CD4-positive, alpha-beta T cell treated with Interleukin-12 subunit alpha and Interleukin-12 subunit beta, for 1 hour (primary cell): ENCODE data around the gene OR51V1.
"Not testable (repeated sequence)": the region's sequence is repeated elsewhere in the genome, so short reads cannot be mapped to it uniquely, and the experiment has no call there.

ENCODE experiments used
- DNase-seq: peaks from one replicate; pipeline ENCODE4 v3.0.0-alpha.2; 2020

The OR51V1 gene

DNA sequence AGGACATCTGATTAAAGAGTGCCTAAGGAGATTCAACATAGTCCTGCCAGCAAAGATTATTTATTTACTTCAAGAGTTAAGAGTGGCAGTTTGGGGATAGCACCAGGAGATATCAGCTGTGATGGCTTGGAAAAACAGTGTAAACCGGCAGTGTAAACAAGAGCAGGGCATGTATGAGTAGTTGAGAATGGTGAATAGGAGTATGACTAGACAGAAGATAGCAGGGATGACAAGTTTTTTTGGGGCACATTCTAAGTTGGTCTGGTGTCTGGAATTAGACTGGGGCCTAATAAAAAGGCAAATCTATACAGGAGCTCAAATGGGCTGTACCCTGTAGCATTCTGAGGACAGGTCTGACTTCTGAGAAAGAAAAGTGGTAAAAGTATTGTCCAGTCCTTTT, 39.4 kb downstream of the OR51V1 start:
- not testable (repeated sequence) for DNase-seq

DNA sequence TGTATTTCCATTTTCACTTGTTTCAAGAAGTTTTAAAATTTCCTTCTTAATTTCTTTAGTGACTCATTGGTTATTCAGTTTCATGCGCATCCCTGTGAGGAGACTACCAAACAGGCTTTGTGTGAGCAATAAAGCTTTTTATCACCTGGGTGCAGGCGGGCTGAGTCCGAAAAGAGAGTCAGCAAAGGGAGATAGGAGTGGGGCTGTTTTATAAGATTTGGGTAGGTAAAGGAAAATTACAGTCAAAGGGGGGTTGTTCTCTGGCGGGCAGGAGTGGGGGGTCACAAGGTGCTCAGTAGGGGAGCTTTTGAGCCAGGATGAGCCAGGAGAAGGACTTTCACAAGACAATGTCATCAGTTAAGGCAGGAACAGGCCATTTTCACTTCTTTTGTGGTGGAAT, 40.3 kb downstream of the OR51V1 start:
- not testable (repeated sequence) for DNase-seq

DNA sequence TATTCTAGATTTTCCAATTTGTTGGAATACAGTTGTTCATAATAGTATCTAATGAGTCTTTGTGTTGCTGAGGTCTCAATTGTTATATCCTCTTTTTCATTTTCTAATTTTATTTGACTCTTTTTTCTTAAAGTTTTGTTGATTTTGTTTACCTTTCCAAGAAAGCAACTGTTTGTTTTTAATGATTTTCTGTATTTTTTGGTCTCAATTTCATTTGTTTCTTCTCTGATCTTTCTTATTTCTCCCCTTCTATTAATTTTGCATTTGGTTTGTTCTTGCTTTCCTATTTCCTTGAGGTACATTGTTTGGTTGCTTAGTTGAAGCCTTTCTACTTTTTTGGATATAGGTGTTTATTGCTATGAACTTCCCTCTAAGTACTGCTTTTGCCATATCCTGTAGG, 40.7 kb downstream of the OR51V1 start:
- DNase-seq, result no peak

DNA sequence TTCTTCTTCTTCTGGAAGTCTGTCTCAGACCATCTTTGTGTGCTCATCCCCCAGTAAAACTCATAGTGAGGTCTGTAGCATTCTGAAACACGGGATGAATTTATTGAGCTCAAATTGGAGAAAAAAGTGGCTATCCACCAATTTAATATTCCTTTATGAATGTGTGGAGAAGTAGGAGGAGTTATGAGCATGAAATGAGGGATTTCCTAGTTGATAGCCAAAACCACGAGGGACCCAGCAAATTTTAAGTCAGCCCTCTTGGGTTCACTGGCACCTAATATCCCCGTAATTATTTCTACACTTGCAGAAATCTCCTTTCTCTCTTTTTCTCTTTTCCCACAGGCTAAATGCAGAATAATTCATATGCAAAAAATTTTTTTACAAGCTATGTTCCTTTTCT, 45.8 kb downstream of the OR51V1 start, which contains the start of gene OR52A1:
Gene OR52A1 (minus strand): TSS at position 101 of the 400 bp plus-strand sequence. CDS start 2,388 bp downstream, outside the sequence.
- no peak for DNase-seq

DNA sequence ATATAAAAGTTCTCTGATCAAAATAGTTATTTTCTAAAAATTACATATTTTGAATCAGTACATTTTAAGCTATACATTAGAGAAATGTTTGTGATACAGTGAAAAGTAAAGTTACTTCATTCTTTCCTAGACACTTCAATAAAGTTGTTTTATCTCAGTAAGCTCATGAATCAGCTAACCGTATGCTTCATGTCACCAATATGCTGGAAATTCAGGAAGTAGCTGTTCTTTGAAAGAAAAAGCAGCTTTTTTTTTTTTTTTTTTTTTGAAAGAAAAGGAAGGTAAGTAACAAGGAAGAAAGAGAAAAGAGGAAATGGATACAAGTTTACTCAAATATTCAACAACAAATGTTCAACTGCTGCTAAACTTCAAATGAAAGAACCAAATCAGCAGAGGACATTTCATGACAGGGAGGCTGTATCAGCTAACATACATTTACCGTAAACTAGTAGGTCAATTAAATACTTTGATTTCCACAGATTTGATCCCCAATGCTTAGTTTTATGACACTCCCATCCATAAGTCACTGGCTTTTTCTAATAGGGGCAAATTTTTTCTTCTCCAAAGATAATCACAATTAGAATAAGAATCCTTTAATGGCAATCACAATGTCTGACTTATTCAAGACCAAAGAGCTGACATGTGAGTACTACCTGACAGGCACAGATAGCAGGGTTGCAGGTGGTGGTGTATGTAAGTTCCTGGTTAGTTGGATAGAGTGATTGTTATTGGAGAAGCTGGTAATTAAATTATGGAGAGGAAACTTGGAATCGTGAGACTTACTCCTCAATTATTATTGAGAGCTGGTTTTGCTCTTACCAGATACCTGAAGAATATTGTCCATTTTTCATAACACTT, 46.7 kb downstream of the OR51V1 start:
- DNase-seq, result no peak

DNA sequence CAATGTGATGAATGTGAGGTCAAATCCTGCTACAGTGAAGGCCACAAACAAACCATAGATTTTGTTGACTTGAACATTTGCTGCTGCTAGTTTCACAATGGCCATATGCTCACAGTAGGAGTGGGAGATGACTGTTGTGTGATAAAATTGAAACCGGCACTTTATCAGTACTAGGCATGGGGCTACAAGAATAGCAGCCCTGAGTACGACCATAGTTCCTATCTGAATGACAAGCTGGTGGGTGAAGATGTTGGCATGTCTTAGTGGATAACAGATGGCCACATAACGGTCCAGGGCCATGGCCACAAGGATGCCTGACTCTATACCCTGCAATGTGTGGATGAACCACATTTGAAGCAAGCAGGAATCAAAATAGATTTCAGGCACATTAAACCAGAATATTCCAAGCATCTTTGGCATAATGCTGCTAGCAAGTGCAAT, 48.7 kb downstream of the OR51V1 start:
- no peak for DNase-seq
